H54 (cell line): ENCODE measurements around the gene PTTG1IP2.
"Not testable (repeated sequence)": the region's sequence is repeated elsewhere in the genome, so short reads cannot be mapped to it uniquely, and the experiment has no call there.

ENCODE experiments used
- DNase-seq: peaks from one replicate; pipeline ENCODE4 v3.0.0; 2011; ENCODE audit warnings: low spot score, mixed read lengths; ENCODE audit not compliant: insufficient read length
- FAIRE-seq: peaks from 3 replicates; lab custom pipeline; 2011; peaks lifted over from hg19 to GRCh38; lab: Jason Lieb, UNC
- POLR2A ChIP-seq: IDR thresholded peaks from 2 replicates; pipeline ENCODE4 v1.6.1; 2011; ENCODE audit warnings: low read depth, mild to moderate bottlenecking, low read length

PTTG1IP2 gene

DNA sequence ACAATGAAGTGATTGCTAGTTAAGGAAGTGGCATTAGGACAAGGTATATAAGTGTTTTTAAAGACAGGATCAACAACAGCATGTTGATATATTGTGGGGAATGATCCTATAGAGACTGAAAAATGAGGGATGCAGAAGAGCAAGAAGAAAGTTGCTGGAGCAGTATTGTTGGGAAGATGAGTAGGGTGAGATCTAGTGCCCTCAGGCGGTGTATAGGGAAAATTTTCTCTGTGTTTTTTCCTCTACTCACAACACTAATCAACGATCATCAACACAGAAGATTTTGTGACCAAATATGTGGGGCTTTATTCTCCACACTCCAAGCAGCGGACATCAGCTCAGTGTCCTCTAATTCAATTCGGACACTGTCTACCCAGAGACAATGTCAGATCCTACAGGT, 9.6 kb upstream of the PTTG1IP2 start:
- TF ChIP-seq POLR2A, result no peak
- DNase-seq (no peak), FAIRE-seq (no peak)

GRCh38 chr7:90461219-90461618, 8.2 kb upstream of the PTTG1IP2 start:
- DNase-seq (no peak), FAIRE-seq (no peak)
- TF ChIP-seq POLR2A, result no peak

GRCh38 chr7:90463151-90463628, 6.2 kb upstream of the PTTG1IP2 start:
- DNase-seq, FAIRE-seq: not testable (repeated sequence)

DNA sequence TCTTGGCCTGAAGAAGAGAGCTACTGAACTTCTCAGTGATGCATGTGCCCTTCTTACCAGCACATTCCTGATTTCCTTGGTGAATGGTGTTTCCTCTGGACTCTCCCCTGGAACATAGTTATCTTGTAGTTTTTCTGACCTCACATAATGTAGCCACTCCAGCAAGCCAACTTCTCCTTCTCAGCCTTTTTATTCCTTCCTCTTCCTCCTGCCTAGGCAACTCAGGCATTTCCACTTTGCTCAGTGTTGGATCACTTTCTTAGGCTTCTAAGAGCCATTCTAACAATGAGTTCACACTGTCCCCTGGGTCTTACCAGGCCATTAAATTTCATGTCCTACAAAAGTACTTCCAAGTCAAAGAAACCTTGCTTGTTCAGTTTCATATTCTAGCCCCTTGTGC, 3.6 kb upstream of the PTTG1IP2 start:
- no peak for FAIRE-seq
- TF ChIP-seq POLR2A, result no peak
- DNase-seq, result no peak

- no peak for DNase-seq
- no peak for TF ChIP-seq POLR2A
- no peak for FAIRE-seq
Measured at GRCh38 chr7:90472805-90473540, 3.5 kb downstream of the PTTG1IP2 start.

GRCh38 chr7:90473814-90474213, 4.4 kb downstream of the PTTG1IP2 start:
- FAIRE-seq (no peak), DNase-seq (no peak)
- no peak for TF ChIP-seq POLR2A

- FAIRE-seq (peak; percentile 89), DNase-seq (peak; percentile 40)
- no peak for TF ChIP-seq POLR2A
Measured at GRCh38 chr7:90474284-90475210, 5.1 kb downstream of the PTTG1IP2 start.

GRCh38 chr7:90483251-90483650, 13.8 kb downstream of the PTTG1IP2 start:
- FAIRE-seq (no peak), DNase-seq (no peak)
- TF ChIP-seq POLR2A, result no peak

DNA sequence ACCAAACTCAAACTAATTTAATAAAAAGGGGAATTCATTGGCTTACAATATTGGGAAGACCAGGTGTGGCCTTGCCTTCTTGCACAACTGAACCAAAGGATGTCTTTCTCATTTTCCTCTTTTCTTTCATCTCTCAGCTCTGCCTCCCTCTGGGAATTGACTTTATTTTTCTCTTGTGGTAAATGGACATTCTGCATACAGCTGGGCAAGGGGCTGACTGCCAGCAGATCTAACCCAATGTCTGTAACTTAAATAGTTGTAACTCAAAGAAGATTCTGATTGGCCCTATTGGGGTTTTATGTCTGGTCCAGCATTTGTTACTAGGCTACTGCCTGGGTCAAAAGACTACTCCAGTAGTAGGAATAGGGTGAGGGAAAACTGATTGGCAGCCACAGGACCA, 15.3 kb downstream of the PTTG1IP2 start:
- no peak for TF ChIP-seq POLR2A
- FAIRE-seq (no peak), DNase-seq (no peak)

DNA sequence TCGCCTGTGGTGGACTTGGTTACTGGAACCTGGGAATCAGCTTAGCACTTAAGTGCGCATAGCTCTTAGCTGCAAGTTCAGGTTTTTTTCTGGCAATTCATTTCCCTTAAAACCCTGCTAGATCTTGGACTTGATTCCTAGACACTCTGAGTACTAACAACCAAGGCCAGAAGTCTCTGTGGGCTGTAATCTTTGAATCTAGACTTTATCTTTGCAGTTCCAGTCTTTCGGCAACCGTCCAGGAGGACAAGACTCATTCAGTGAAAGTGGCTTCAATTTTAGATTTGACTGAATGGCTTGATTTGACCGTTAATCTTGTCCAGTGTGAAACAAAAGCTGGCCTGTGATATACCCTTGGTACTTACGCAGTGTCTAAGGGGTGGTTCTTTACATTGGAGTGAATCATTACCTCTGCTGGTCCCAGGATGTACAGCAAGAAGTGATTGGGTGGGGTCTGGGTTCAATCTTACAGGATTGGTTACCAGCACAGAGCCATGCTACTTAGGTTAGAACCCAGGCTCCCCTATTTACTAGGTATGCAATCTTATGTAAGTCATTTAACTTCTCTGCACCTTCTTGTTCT, 16.4 kb downstream of the PTTG1IP2 start:
- no peak for FAIRE-seq
- TF ChIP-seq POLR2A, result no peak
- DNase-seq, result no peak

GRCh38 chr7:90487808-90488207, 18.4 kb downstream of the PTTG1IP2 start:
- TF ChIP-seq POLR2A, result no peak
- DNase-seq, result no peak
- FAIRE-seq, result no peak

DNA sequence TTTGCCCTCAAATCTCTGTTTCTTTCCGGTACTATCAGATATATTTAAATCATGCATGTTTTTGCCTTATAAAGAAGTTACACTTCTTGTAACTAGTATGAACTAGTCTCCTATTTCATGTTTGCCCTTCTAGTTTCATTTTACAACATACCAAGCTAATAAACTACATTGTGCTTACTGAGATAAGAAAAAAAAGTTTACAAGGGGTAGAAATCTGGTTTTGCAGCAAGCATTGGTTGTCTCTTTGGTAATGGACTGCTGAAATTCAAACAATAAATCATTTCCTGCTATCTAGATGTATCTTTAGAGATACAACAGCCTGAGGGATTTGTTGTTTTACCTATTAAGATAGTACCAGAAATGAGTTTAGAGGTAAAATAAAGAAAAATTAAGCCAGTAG, 18.8 kb downstream of the PTTG1IP2 start:
- no peak for DNase-seq

GRCh38 chr7:90492250-90492649, 22.8 kb downstream of the PTTG1IP2 start:
- DNase-seq (no peak), FAIRE-seq (no peak)
- no peak for TF ChIP-seq POLR2A

More for the DNA sequence above, 18.8 kb downstream of the PTTG1IP2 start:
- FAIRE-seq, result no peak
- no peak for TF ChIP-seq POLR2A

DNA sequence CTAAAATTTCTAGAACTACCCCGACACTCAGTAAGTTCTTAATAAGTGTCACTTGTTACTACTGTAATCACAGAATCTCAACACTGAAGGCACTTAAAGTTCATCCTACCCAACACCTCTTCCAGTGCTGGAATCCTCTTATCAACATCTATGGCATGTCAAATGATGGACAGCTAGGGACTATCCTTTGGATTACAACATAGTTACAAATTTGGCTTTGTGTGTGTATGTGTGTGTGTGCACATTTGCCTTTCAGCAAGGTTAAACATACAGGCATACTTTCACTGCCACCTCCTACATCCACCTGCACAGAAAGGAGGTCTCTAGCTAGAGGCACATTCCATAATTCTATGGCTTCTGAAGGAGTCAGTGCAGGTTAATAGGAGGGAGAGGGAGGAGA, 25.8 kb downstream of the PTTG1IP2 start:
- no peak for FAIRE-seq
- TF ChIP-seq POLR2A, result no peak
- DNase-seq, result no peak

- no peak for DNase-seq
- TF ChIP-seq POLR2A, result no peak
- FAIRE-seq, result no peak
Measured at GRCh38 chr7:90502539-90502938, 33.1 kb downstream of the PTTG1IP2 start.
